ENCODE results near the gene CHCHD6. TPM values are rescaled to one million over a fixed set of nuclear protein-coding genes. Genes with fewer than 3 reads are reported as not detected.

The CHCHD6 gene
- total RNA-seq, 1 donor from 2014 or later: 30.2 TPM

DNA sequence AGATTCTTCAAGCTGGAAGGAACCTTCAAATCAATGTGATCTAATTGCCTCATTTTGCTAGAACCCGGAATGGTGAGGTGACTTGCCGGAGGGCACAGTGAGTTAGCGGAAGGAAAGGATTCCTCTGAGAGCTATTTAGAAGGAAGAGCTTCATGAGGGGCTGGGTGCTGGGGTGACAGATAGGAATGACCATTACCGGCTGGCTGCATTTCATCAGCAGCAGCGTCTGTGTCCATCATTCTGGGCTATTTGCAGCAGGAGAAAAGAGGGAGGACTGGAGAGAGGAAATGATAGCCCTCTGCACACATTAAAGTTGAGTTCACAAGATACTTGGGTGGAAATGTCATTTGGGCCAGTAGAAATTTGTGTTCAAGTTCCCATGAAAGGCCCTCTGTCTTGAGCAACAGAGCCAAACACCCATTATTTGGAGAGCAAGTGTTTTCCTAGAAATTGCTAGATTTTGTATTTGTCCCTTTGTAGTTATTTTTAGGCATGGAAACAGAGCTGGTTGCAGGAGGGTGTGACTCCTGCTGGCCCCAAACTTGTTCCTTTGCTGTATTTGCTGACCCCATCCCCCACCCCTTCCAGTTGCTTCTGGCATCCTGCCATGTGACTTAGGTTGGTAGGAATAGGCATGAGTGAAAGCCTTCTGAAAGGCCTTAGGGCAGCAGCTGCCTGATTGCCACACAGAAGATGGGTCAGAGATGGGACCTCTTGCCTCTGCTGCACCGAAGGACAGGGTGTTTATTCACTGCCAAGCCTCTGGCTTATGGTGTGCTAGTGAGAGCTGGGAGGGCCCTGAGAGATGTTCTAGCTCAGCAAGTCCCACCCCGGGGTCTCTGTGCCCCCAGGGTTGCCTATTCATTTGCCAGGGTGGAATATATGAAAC is 191.4 kb downstream of the CHCHD6 start:
- Mint-ChIP-seq H3K27me3 (no peaks in the 10 kb centered on the region), H3K36me3 (ENCODE audit: insufficient read depth) (peaks cover 3% of the 10 kb centered on the region), H3K4me1 (ENCODE audit: low read depth) (peaks cover 7% of the 10 kb centered on the region), H3K27ac (no peak overlapping the region), H3K4me3 (ENCODE audit: low read depth) (no peak overlapping the region), H3K9me3 (ENCODE audit: low read depth) (no peaks in the 10 kb centered on the region)
- no peak for DNase-seq (ENCODE audit: low spot score, unreplicated experiment)
- TF ChIP-seq, protein P1, sequence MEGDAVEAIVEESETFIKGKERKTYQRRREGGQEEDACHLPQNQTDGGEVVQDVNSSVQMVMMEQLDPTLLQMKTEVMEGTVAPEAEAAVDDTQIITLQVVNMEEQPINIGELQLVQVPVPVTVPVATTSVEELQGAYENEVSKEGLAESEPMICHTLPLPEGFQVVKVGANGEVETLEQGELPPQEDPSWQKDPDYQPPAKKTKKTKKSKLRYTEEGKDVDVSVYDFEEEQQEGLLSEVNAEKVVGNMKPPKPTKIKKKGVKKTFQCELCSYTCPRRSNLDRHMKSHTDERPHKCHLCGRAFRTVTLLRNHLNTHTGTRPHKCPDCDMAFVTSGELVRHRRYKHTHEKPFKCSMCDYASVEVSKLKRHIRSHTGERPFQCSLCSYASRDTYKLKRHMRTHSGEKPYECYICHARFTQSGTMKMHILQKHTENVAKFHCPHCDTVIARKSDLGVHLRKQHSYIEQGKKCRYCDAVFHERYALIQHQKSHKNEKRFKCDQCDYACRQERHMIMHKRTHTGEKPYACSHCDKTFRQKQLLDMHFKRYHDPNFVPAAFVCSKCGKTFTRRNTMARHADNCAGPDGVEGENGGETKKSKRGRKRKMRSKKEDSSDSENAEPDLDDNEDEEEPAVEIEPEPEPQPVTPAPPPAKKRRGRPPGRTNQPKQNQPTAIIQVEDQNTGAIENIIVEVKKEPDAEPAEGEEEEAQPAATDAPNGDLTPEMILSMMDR (IDR thresholded peaks at IDR 0.05; ENCODE audit: unreplicated experiment): no peak

DNA sequence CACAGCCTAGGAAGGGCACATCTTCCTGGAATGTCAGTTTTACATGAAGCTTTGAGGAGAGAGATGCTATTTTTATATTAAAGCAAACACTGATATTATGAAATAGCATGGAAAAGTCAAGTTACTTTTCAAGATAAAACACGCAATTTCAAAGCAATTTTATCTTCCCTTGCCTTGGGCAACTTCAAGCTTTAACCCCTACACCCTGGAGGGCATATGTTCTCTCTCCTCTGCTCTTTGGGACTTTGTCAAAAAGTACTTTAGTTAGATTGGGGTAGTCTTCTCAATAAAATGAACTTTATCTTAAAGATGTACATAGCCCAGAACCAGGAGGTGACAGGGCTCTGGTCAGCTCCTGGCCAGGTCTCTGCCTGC is 192.0 kb downstream of the CHCHD6 start:
- no peak for DNase-seq (ENCODE audit: low spot score, unreplicated experiment)
- TF ChIP-seq, protein P1 (IDR thresholded peaks at IDR 0.05; ENCODE audit: unreplicated experiment): no peak
- no peak overlapping the region for H3K27ac Mint-ChIP-seq
- peaks cover 3% of the 10 kb centered on the region for H3K36me3 Mint-ChIP-seq (ENCODE audit: insufficient read depth)
- no peaks in the 10 kb centered on the region for H3K9me3 Mint-ChIP-seq (ENCODE audit: low read depth)
- H3K27me3 Mint-ChIP-seq: no peaks in the 10 kb centered on the region
- H3K4me1 Mint-ChIP-seq (ENCODE audit: low read depth): peaks cover 7% of the 10 kb centered on the region
- no peak overlapping the region for H3K4me3 Mint-ChIP-seq (ENCODE audit: low read depth)

DNA sequence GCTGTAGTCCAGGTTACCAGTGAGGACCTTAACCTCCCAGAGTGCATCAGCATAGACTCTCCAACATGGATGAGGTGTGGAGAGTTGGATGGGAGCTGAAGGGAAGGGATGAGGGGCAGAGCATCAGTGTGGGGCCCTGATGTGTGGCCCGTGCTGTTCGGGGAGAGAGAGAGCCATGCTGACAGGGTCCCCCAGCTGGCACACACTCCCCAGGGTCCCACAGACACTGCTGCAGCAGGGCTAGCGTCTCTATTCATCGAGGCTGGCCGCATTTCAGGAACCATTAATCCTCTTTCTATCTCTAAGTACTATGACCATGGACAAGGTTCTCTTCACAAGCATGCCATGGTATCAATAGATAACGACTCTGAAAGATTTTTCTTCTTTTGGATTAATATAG is 192.9 kb downstream of the CHCHD6 start:
- no peaks in the 10 kb centered on the region for H3K27me3 Mint-ChIP-seq
- DNase-seq (ENCODE audit: low spot score, unreplicated experiment): no peak
- H3K36me3 Mint-ChIP-seq (ENCODE audit: insufficient read depth): peaks cover 5% of the 10 kb centered on the region
- TF ChIP-seq, protein P1 (IDR thresholded peaks at IDR 0.05; ENCODE audit: unreplicated experiment): no peak
- H3K4me3 Mint-ChIP-seq (ENCODE audit: low read depth): no peak overlapping the region
- H3K9me3 Mint-ChIP-seq (ENCODE audit: low read depth): no peaks in the 10 kb centered on the region
- peaks cover 7% of the 10 kb centered on the region for H3K4me1 Mint-ChIP-seq (ENCODE audit: low read depth)
- H3K27ac Mint-ChIP-seq: no peak overlapping the region

DNA sequence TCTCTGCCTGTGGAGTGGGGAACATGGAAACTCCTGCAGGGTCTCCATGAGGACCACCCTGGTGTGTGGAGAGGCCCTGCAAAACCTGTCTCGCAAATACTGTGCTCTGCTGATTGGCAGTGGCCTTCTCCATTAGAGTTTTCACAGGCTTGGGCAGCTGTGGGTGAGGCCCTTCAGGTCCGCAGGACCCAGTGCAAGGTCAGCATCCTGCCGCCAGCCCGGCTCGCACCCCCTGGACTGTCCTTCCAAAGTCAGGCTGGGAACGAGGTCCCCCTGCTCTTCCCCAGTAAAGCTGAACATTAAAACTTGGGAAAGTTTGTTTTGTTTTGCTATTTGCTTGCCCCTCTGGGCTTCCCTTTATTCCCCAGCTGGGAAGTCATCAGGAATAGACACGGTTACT is 193.9 kb downstream of the CHCHD6 start:
- Mint-ChIP-seq H3K27me3 (no peaks in the 10 kb centered on the region), H3K4me1 (ENCODE audit: low read depth) (peaks cover 7% of the 10 kb centered on the region), H3K4me3 (ENCODE audit: low read depth) (no peak overlapping the region), H3K27ac (no peak overlapping the region), H3K36me3 (ENCODE audit: insufficient read depth) (peaks cover 5% of the 10 kb centered on the region), H3K9me3 (ENCODE audit: low read depth) (no peaks in the 10 kb centered on the region)
- TF ChIP-seq, protein P1 (IDR thresholded peaks at IDR 0.05; ENCODE audit: unreplicated experiment): no peak
- no peak for DNase-seq (ENCODE audit: low spot score, unreplicated experiment)

DNA sequence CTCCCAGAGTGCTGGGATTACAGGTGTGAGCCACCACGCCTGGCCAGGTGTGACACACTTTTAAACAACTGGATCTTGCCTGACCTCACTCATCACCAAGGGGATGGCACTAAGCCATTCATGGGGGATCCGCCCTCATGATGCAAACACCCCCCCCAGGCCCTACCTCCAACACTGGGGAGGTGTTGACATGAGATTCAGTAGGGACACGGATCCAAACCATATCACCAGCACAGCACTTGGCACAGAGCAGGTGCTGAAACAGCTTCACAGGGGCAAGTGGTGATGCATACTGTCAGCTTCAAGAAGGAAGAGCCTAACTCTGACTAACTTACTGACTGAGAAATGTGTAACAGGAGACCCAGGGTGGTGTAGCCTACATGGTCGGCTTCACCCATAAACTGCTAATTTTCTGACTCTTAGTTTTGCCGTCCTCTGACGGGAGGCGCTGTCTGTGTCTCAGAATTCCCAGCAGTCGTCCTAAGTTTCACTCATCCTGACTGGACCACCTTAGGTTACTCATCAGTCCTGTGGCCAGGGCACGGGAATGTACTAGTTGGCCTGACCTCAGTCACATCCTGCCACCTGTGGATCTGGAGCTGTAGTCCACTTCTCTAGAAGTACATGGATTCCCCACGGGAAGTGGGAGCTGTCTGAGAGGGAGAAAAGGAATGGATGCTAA is 197.0 kb downstream of the CHCHD6 start:
- H3K36me3 Mint-ChIP-seq (ENCODE audit: insufficient read depth): peaks cover 5% of the 10 kb centered on the region

More for the DNA sequence above, 197.0 kb downstream of the CHCHD6 start:
- H3K27me3 Mint-ChIP-seq: no peaks in the 10 kb centered on the region
- TF ChIP-seq, protein P1 (IDR thresholded peaks at IDR 0.05; ENCODE audit: unreplicated experiment): no peak
- no peak overlapping the region for H3K27ac Mint-ChIP-seq
- H3K9me3 Mint-ChIP-seq (ENCODE audit: low read depth): no peaks in the 10 kb centered on the region
- H3K4me3 Mint-ChIP-seq (ENCODE audit: low read depth): no peak overlapping the region
- H3K4me1 Mint-ChIP-seq (ENCODE audit: low read depth): peaks cover 3% of the 10 kb centered on the region
- no peak for DNase-seq (ENCODE audit: low spot score, unreplicated experiment)
